MM.1S (cell line): ENCODE measurements around the gene SFXN5.

Source experiments
- CTCF ChIP-seq: fragments of 300-600 bp; sonication (generic); IDR thresholded peaks from 2 replicates; pipeline ENCODE4 v1.5.1; 2016; ENCODE audit warnings: antibody characterized with exemption, low read length, mixed read lengths
- EZH2 ChIP-seq: fragments of 300-600 bp; sonication (generic); optimal IDR thresholded peaks from 2 replicates; pipeline ENCODE3; 2017; ENCODE audit warnings: low read depth, mild to moderate bottlenecking, antibody characterized with exemption, low read length, mixed read lengths
- EZH2phosphoT487 ChIP-seq: fragments of 300-600 bp; sonication (generic); IDR thresholded peaks from 2 replicates; pipeline ENCODE4 v1.6.1; 2018; ENCODE audit warnings: antibody characterized with exemption, low read length

GRCh38 chr2:72908741-72909140 is 162.8 kb downstream of the SFXN5 start:
- TF ChIP-seq CTCF = no peak
- no peak for TF ChIP-seq EZH2phosphoT487
- TF ChIP-seq EZH2 = no peak
